ENCODE data around the gene ZNF860.

The ZNF860 gene

DNA sequence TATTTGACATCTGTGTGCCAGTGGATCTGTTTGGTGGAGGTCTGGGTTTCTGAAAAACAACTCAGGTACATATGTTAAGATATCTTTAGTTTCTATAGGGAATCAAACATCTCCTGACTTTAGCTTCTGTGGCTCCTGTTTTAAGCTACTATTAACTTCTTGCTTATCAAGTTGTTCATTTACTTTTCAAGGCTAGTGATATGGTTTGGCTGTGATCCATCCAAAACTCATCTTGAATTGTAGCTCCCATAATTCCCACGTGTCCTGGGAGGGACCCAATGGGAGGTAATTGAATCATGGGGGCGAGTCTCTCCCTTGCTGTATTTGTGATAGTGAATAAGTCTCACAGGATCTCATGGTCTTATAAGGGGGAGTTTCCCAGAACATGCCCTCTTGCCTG is 41.4 kb downstream of the ZNF860 start:
- Histone ChIP-seq H3K79me2 (ENCODE audit: low read length) (no peaks in the 10 kb centered on the region), H3K27ac (ENCODE audit: low read length) (no peak overlapping the region), H3K4me2 (ENCODE audit: low read length) (no peak overlapping the region), H3K4me1 (ENCODE audit: low read length) (peaks cover 13% of the 10 kb centered on the region), H3K9me3 (ENCODE audit: insufficient read depth, low read length) (no peaks in the 10 kb centered on the region), H3K36me3 (replicated peaks; ENCODE audit: low read depth, low read length) (no peaks in the 10 kb centered on the region), H3K27me3 (ENCODE audit: low read depth, low read length) (no peaks in the 10 kb centered on the region), H2AFZ (ENCODE audit: low read depth, low read length) (no peak overlapping the region), H3K9ac (ENCODE audit: low read length) (no peak overlapping the region), H3K4me3 (ENCODE audit: low read length) (no peak overlapping the region), H4K20me1 (ENCODE audit: insufficient read depth, low read length) (no peaks in the 10 kb centered on the region)
- TF ChIP-seq, protein P1, sequence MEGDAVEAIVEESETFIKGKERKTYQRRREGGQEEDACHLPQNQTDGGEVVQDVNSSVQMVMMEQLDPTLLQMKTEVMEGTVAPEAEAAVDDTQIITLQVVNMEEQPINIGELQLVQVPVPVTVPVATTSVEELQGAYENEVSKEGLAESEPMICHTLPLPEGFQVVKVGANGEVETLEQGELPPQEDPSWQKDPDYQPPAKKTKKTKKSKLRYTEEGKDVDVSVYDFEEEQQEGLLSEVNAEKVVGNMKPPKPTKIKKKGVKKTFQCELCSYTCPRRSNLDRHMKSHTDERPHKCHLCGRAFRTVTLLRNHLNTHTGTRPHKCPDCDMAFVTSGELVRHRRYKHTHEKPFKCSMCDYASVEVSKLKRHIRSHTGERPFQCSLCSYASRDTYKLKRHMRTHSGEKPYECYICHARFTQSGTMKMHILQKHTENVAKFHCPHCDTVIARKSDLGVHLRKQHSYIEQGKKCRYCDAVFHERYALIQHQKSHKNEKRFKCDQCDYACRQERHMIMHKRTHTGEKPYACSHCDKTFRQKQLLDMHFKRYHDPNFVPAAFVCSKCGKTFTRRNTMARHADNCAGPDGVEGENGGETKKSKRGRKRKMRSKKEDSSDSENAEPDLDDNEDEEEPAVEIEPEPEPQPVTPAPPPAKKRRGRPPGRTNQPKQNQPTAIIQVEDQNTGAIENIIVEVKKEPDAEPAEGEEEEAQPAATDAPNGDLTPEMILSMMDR (IDR thresholded peaks at IDR 0.05; ENCODE audit: low read depth, low read length) = no peak
- no peak for TF ChIP-seq EZH2phosphoT487 (IDR thresholded peaks at IDR 0.05; ENCODE audit: low read depth)

DNA sequence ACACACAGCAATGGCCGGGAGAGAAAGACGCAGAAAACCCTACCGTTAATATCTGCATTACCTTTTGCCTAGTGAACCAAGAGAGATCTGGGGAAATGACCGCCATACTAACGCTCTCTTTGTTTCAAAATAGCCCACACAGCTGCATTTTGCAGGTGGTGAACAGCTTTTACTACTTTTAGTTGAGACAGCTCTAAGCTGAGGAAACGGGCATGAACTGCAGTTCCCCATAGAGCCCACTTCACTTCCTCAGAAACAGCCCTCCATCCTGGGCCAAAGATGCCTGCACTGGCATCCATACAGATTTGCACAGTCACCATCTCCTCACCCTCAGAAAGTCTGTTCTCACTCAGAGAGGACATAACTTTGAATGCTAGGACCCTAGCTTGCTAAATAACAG is 45.0 kb downstream of the ZNF860 start:
- Histone ChIP-seq H2AFZ (ENCODE audit: low read depth, low read length) (peak overlapping the region; percentile 63; the same call in 1 of the 2 replicates), H3K9me3 (ENCODE audit: insufficient read depth, low read length) (no peaks in the 10 kb centered on the region), H3K4me2 (ENCODE audit: low read length) (peak overlapping the region; percentile 43), H3K9ac (ENCODE audit: low read length) (no peak overlapping the region), H3K4me3 (ENCODE audit: low read length) (peak overlapping the region; percentile 16), H3K36me3 (replicated peaks; ENCODE audit: low read depth, low read length) (no peaks in the 10 kb centered on the region), H4K20me1 (ENCODE audit: insufficient read depth, low read length) (no peaks in the 10 kb centered on the region), H3K4me1 (ENCODE audit: low read length) (peaks cover 7% of the 10 kb centered on the region), H3K27me3 (ENCODE audit: low read depth, low read length) (no peaks in the 10 kb centered on the region), H3K27ac (ENCODE audit: low read length) (no peak overlapping the region), H3K79me2 (ENCODE audit: low read length) (no peaks in the 10 kb centered on the region)
- TF ChIP-seq EZH2phosphoT487 (IDR thresholded peaks at IDR 0.05; ENCODE audit: low read depth) = no peak
- TF ChIP-seq, protein P1 (IDR thresholded peaks at IDR 0.05; ENCODE audit: low read depth, low read length) = no peak

DNA sequence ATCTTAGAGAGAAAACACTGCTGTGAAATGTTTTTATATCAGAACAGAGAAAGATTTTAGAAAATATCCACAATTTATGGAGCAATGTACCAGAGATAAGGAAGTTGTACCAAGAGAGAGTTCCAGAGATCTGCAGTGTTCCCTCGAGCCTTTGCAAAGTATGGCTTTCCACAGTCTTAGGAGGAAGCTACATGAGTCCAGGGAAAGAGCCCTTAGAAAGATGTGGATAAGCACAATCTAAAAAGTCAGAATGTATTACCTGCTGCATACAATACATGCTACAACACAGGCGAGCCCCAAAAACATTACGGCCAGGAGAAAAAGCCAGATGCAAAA is 56.4 kb downstream of the ZNF860 start:
- H3K36me3 ChIP-seq (replicated peaks; ENCODE audit: low read depth, low read length) = no peaks in the 10 kb centered on the region
- no peak overlapping the region for H3K27ac ChIP-seq (ENCODE audit: low read length)
- no peak overlapping the region for H3K4me3 ChIP-seq (ENCODE audit: low read length)
- no peak overlapping the region for H2AFZ ChIP-seq (ENCODE audit: low read depth, low read length)
- no peaks in the 10 kb centered on the region for H3K79me2 ChIP-seq (ENCODE audit: low read length)
- no peaks in the 10 kb centered on the region for H4K20me1 ChIP-seq (ENCODE audit: insufficient read depth, low read length)
- H3K4me1 ChIP-seq (ENCODE audit: low read length) = no peaks in the 10 kb centered on the region
- no peak overlapping the region for H3K4me2 ChIP-seq (ENCODE audit: low read length)
- no peaks in the 10 kb centered on the region for H3K27me3 ChIP-seq (ENCODE audit: low read depth, low read length)
- no peak overlapping the region for H3K9ac ChIP-seq (ENCODE audit: low read length)
- peaks cover 5% of the 10 kb centered on the region; the same call in 1 of the 2 replicates for H3K9me3 ChIP-seq (ENCODE audit: insufficient read depth, low read length)
- TF ChIP-seq, protein P1 (IDR thresholded peaks at IDR 0.05; ENCODE audit: low read depth, low read length) = no peak
- TF ChIP-seq EZH2phosphoT487 (IDR thresholded peaks at IDR 0.05; ENCODE audit: low read depth) = no peak

DNA sequence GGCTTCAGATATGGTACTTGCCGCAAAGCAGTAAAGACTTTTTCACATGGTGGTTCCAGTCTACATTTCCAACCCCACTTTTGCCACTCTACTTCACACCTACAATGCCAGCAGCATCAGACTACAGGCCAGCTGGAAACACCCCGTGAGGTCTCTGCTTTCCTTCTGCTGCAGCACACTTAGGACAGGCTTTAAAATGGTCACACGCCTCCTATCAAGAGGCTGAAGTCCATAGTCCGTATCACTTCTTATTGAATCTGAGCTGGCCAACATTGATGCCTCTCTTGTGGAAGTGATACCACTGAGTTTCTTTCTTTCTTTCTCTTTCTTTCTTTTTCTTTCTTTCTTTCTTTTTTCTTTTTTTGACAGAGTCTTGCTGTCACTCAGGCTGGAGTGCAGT is 59.8 kb downstream of the ZNF860 start:
- no peaks in the 10 kb centered on the region for H3K27me3 ChIP-seq (ENCODE audit: low read depth, low read length)
- H4K20me1 ChIP-seq (ENCODE audit: insufficient read depth, low read length) = no peaks in the 10 kb centered on the region
- no peaks in the 10 kb centered on the region for H3K79me2 ChIP-seq (ENCODE audit: low read length)
- TF ChIP-seq, protein P1 (IDR thresholded peaks at IDR 0.05; ENCODE audit: low read depth, low read length) = no peak
- TF ChIP-seq EZH2phosphoT487 (IDR thresholded peaks at IDR 0.05; ENCODE audit: low read depth) = no peak
- H2AFZ ChIP-seq (ENCODE audit: low read depth, low read length) = no peak overlapping the region
- H3K27ac ChIP-seq (ENCODE audit: low read length) = no peak overlapping the region
- H3K4me2 ChIP-seq (ENCODE audit: low read length) = no peak overlapping the region
- H3K9me3 ChIP-seq (ENCODE audit: insufficient read depth, low read length) = peaks cover 5% of the 10 kb centered on the region; the same call in 1 of the 2 replicates
- H3K9ac ChIP-seq (ENCODE audit: low read length) = no peak overlapping the region
- no peaks in the 10 kb centered on the region for H3K4me1 ChIP-seq (ENCODE audit: low read length)
- no peaks in the 10 kb centered on the region for H3K36me3 ChIP-seq (replicated peaks; ENCODE audit: low read depth, low read length)
- H3K4me3 ChIP-seq (ENCODE audit: low read length) = no peak overlapping the region

All from OCI-LY3 (cell line).